ENCODE data around the gene SYT1. TPM values are rescaled to one million over a fixed set of nuclear protein-coding genes. Genes with fewer than 3 reads are reported as not detected.

Gene SYT1
- total and polyA plus RNA-seq, 2 of the 8 experiments (the other 6 are each of a cell fraction or from before 2014, with no cell fraction given), result 11.0 to 34.6 TPM

GRCh38 chr12:79086541-79087296, 222.1 kb downstream of the SYT1 start:
- Histone ChIP-seq H3K27ac (ENCODE audit: low read depth, low read length) (no peak overlapping the region), H2BK12ac (ENCODE audit: low read depth, low read length) (no peak overlapping the region), H3K18ac (ENCODE audit: extremely low read depth, low read length) (no peak overlapping the region), H3K79me2 (ENCODE audit: control insufficient read depth in 1 of 2, insufficient read depth in 2 of 2, low read length in 2 of 2) (no peaks in the 10 kb centered on the region), H2BK120ac (replicated peaks; ENCODE audit: low read depth, low read length) (no peak overlapping the region), H3K9ac (replicated peaks in 1 of 4; ENCODE audit: extremely low read depth in 1 of 4, low read depth in 3 of 4, low read length in 3 of 4) (no peak overlapping the region), H3K4ac (replicated peaks; ENCODE audit: insufficient read length, low read depth, low read length) (no peak overlapping the region), H2BK20ac (ENCODE audit: low read length) (no peak overlapping the region), H4K91ac (replicated peaks; ENCODE audit: insufficient read length, low read length) (peak overlapping the region; percentile 48), H3K14ac (ENCODE audit: insufficient read length) (no peak overlapping the region), H3K23me2 (ENCODE audit: low read depth, low read length) (no peaks in the 10 kb centered on the region; the same call in 1 of the 2 replicates), H3K36me3 (ENCODE audit: control insufficient read depth in 2 of 4, insufficient read depth in 4 of 4, low read length in 3 of 4) (no peaks in the 10 kb centered on the region), H3K9me3 (ENCODE audit: insufficient read depth in 2 of 2, low read depth in 1 of 2, low read length in 1 of 2) (no peaks in the 10 kb centered on the region), H2AFZ (ENCODE audit: low read length) (no peak overlapping the region), H3K23ac (ENCODE audit: insufficient read length) (no peak overlapping the region), H4K8ac (ENCODE audit: extremely low read depth, insufficient read depth, low read length) (no peak overlapping the region), H3K4me2 (ENCODE audit: insufficient read depth in 1 of 2, low read depth in 2 of 2, low read length in 2 of 2) (no peak overlapping the region), H3K79me1 (ENCODE audit: low read depth, low read length) (no peaks in the 10 kb centered on the region), H3K56ac (replicated peaks; ENCODE audit: insufficient read length, low read depth, low read length) (no peak overlapping the region), H2AK5ac (ENCODE audit: low read depth, low read length) (no peak overlapping the region), H3K4me3 (ENCODE audit: extremely low read depth in 1 of 4, insufficient read depth in 2 of 4, low read depth in 3 of 4, low read length in 4 of 4) (no peak overlapping the region), H2BK15ac (ENCODE audit: low read length) (no peak overlapping the region), H3K4me1 (replicated peaks in 1 of 4; ENCODE audit: control insufficient read depth in 3 of 4, insufficient read depth in 4 of 4, low read length in 3 of 4) (peaks cover 0 to 11% (median 6%) of the 10 kb centered on the region in 4 experiments; a peak in 4 of 7 replicates), H3K27me3 (replicated peaks in 1 of 4; ENCODE audit: control insufficient read depth in 3 of 4, extremely low read depth in 1 of 4, insufficient read depth in 3 of 4, low read length in 3 of 4) (no peaks in the 10 kb centered on the region), H2BK5ac (ENCODE audit: low read depth, low read length) (no peak overlapping the region), H4K20me1 (replicated peaks in 1 of 2; ENCODE audit: control insufficient read depth in 1 of 2, insufficient read depth in 2 of 2, low read length in 2 of 2) (no peaks in the 10 kb centered on the region), H4K5ac (ENCODE audit: insufficient read length, low read depth, low read length) (no peak overlapping the region)
- POLR2A ChIA-PET (ENCODE audit: partially characterized antibody), result no interaction called here
- DNase-seq (ENCODE audit: low read depth in 1 of 2, low spot score in 2 of 2) (no peak), FAIRE-seq (no peak)
- 84% methylated on average over 8 of the region's 8 CpGs; no CpG with 5 or more reads in 1 of the 2 experiments for WGBS, 2 experiments (ENCODE audit: extremely low coverage in 1 of 2, insufficient coverage in 1 of 2, insufficient read length in 1 of 2, insufficient replicate concordance in 2 of 2, low coverage in 1 of 2, low lambda C conversion rate in 2 of 2, missing lambda C conversion rate in 1 of 2)
- CTCF ChIA-PET (ENCODE audit: partially characterized antibody), result interaction anchor here (1.1 kb wide), 1 partner anchor 22 kb away, joined by 4 read pairs; no protein-coding TSS in a partner anchor
- no peak for TF ChIP-seq FOSL1 (IDR thresholded peaks at IDR 0.05; ENCODE audit: insufficient read depth, low read depth, low read length)
- TF ChIP-seq, protein P1, sequence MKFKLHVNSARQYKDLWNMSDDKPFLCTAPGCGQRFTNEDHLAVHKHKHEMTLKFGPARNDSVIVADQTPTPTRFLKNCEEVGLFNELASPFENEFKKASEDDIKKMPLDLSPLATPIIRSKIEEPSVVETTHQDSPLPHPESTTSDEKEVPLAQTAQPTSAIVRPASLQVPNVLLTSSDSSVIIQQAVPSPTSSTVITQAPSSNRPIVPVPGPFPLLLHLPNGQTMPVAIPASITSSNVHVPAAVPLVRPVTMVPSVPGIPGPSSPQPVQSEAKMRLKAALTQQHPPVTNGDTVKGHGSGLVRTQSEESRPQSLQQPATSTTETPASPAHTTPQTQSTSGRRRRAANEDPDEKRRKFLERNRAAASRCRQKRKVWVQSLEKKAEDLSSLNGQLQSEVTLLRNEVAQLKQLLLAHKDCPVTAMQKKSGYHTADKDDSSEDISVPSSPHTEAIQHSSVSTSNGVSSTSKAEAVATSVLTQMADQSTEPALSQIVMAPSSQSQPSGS (IDR thresholded peaks at IDR 0.05; ENCODE audit: low read length), result no peak
- TF ChIP-seq POU5F1 (IDR thresholded peaks at IDR 0.05; ENCODE audit: low read depth, low read length), result no peak
- TF ChIP-seq EP300 (IDR thresholded peaks at IDR 0.05; ENCODE audit: borderline replicate concordance in 1 of 2, low read depth in 2 of 2, low read length in 2 of 2), result no peak
- TF ChIP-seq SP4 (IDR thresholded peaks at IDR 0.05; ENCODE audit: low read length), result no peak
- no peak for TF ChIP-seq CHD2 (IDR thresholded peaks at IDR 0.05; ENCODE audit: low read length)
- no peak for TF ChIP-seq EGR1 (IDR thresholded peaks at IDR 0.05; ENCODE audit: borderline replicate concordance, low read depth, low read length)
- TF ChIP-seq CBX5 (IDR thresholded peaks at IDR 0.05; ENCODE audit: low read depth, low read length), result no peak
- no peak for TF ChIP-seq KDM5A (IDR thresholded peaks at IDR 0.05; ENCODE audit: low read length)
- TF ChIP-seq SIRT6 (IDR thresholded peaks at IDR 0.05; ENCODE audit: low read length), result no peak
- TF ChIP-seq NRF1 (IDR thresholded peaks at IDR 0.05; ENCODE audit: low read depth, low read length), result no peak
- no peak for TF ChIP-seq SP1 (IDR thresholded peaks at IDR 0.05; ENCODE audit: low read depth, low read length)

Measured in H1 (cell line).